Hindlimb muscle (tissue), 1 donor: ENCODE data around the gene CHAD. TPM values are rescaled to one million over a fixed set of nuclear protein-coding genes. Genes with fewer than 3 reads are reported as not detected.
"Not testable (repeated sequence)": the region's sequence is repeated elsewhere in the genome, so short reads cannot be mapped to it uniquely, and the experiment has no call there.

Source experiments
- DNase-seq: peaks from one replicate; pipeline ENCODE4 v3.0.0-alpha.2; 2013
- polyA plus RNA-seq: library from polyadenylated mRNA; unstranded; fragments of 120-200 nt; gene quantifications from one replicate; pipeline ENCODE4 v1.2.1, GENCODE V29; 2013; ENCODE audit not compliant: insufficient read length

Gene CHAD
- polyA plus RNA-seq, 1 donor, result 4.4 TPM

GRCh38 chr17:50473901-50474300, 5.2 kb upstream of the CHAD start:
- no peak for DNase-seq

- DNase-seq, result not testable (repeated sequence)
Measured at GRCh38 chr17:50472761-50473161, 4.1 kb upstream of the CHAD start.

GRCh38 chr17:50472286-50472685, 3.6 kb upstream of the CHAD start:
- no peak for DNase-seq

- peak; percentile 67 for DNase-seq
Measured at GRCh38 chr17:50471009-50471905, 2.6 kb upstream of the CHAD start.

GRCh38 chr17:50470426-50470825, 1.7 kb upstream of the CHAD start:
- peak; percentile 59 for DNase-seq

DNA sequence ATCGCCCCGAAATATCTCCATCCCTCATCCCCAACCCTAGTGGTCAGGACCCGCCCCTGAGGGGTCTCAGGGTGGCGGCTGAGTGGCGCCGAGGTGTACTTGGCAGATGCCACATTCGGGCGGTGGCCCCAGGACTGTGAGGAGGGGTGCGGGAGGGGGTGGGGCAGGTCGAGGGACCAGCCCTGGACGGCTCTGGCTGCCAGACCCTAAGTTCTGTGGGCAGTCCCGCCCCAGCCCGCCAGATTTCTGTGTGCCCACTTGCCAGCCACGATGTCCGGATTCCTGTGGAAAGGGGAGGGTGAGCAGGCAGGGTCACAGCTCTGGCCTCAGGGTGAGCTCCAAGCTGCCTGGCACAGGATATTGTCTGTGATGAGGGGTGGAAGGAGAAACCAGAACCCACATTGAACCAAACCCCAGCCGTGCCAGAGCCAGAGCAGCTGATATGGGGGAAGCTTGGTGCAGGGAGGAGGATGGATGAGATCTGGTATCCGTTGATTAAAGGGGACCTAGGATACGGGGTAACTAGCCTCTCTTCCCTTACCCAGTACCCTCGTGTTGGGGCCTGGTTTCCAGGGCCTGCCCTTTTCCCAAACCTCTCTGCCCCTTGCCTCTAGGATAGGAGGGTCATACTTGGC, 1.1 kb upstream of the CHAD start:
- no peak for DNase-seq

DNA sequence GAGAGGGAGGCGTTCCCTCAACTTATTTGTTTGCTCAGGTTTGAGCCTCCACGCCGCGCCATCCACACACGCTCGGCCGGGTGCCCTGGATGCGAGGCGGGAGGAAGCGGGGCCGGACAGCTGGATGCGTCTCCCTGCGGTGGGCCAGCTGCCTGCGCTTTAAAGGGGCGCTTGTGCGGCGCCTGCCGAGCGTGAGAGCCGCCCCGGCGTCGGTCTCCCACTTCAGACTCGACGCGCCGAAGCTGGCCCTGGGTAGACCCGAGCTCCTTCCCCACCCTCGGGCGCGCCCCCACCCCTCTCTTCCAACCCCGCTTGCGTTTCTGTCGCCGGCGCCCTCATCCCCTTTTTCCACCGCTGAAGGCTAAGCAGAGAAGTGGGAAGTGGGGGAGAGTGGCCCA, 527 bp upstream of the CHAD start:
- no peak for DNase-seq

- no peak for DNase-seq
Measured at GRCh38 chr17:50467855-50468303, 801 bp downstream of the CHAD start.

- DNase-seq, result no peak
Measured at GRCh38 chr17:50467114-50467854, 1.4 kb downstream of the CHAD start.

DNA sequence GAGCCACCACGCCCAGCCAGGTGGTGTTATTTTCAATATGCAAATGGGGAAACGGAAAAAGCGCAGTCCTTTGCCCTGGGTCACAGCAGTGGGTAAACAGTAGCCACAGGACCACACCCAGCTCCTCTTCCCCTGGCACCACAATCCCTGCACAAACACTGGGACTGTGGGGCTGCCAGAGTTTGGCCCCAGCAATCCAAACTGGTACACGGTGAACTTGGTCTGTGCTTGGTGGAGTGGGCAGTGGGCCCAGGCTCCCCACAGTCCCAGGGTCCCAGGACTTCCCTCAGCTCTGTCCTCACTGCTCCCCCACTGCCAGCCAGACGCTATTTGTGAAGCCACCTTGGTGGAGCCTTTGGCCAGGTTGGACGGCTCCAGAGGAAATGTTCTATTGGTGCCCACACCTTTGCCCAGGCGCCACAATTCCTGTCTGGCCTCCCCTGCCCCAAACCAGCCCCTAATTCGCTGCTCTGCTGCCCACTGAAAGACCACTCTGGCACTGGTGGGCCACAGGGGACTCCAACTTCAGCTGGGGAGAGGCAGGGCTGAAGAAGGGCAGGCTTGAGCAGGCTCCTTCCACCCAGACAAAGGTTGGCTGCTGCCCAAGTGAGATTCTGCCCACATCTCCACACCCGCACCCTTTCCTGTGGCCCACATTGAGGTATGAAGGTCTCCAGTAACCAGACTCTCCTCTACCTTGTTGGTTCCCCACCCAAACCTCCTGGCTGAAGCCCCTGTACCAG, 2.1 kb downstream of the CHAD start:
- DNase-seq, result no peak

DNA sequence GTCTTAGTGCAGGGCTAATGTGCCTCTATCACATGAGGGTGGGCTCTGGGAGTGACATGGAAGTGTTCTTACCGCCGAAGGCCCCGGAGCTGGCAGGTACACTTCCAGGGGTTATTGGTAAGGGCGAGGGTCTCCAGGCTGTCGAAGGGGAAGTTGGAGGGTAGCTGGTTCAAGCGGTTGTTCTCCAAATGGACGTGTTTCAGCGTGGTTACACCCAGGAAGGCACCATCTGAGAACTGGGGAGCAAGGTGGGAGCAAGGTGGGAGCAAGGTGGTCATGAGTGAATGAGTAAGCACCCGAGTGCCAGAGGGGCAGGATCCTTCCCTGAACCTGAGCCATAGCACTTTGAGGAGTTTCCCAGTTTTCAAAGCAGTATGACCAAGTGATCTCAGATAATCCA, 3.0 kb downstream of the CHAD start:
- DNase-seq, result no peak

DNA sequence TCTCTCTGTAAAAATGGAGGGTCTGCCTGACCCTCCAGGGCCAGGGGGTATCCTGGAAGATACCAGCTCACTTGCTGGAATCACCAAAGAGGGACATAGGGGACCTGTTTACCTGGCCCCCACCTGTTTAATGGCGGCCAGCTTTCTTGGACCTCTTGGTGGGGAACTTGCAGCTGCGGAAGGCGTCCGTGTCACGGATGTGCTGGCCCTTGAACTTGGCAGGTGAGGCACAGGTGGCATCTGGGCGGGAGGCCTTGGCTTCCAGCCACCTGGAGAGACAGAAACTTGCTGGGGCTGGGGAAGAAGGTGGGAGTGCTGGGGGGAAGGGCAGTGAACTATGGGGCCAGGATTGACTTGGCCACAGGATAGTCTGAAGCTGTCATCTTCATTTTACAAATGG, 3.5 kb downstream of the CHAD start:
- no peak for DNase-seq

DNA sequence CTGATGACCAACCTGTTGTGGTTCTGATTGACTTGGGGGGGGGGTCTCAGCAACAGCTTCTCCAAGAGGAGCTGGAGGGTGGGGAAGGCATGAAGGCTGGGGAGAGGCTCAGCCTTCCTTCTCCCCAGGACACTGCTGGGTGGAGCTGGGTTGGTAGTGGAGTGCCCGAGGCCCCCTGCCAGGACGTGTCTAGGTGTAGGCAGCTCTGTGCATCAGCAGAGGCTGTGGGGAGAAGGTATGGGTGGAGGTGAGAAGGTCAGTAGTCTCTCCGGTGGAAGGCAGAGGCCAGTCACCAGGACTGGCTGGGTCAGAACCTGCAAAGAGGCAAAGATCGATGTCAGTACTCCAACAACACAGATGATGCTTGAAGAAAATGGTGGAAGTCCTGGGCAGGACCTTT, 3.9 kb downstream of the CHAD start:
- no peak for DNase-seq

DNA sequence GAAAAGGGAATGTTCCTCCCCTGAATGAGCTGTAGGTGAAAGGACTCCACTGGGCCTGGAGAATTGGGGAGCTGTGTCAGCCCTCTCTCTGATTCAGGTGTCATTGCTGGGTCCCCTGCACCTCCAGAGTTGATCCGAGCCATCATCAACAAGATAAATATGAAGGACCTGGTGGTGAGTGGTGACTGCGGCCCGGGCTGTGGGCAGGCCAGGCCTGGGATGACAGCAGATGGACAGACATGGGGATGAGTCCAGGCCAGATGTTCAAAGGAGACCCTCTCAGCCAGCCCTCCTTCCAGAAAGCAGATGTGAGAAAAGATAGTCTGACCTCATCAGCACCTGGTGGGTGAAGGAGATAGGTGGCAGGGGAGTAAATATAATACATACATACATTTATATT, 4.6 kb downstream of the CHAD start:
- DNase-seq, result no peak

- no peak for DNase-seq
Measured at GRCh38 chr17:50462446-50462845, 6.2 kb downstream of the CHAD start.

- no peak for DNase-seq
Measured at GRCh38 chr17:50461550-50462132, 7.0 kb downstream of the CHAD start.

- DNase-seq, result no peak
Measured at GRCh38 chr17:50460831-50461526, 7.7 kb downstream of the CHAD start.

- DNase-seq, result no peak
Measured at GRCh38 chr17:50459756-50460155, 8.9 kb downstream of the CHAD start.

DNA sequence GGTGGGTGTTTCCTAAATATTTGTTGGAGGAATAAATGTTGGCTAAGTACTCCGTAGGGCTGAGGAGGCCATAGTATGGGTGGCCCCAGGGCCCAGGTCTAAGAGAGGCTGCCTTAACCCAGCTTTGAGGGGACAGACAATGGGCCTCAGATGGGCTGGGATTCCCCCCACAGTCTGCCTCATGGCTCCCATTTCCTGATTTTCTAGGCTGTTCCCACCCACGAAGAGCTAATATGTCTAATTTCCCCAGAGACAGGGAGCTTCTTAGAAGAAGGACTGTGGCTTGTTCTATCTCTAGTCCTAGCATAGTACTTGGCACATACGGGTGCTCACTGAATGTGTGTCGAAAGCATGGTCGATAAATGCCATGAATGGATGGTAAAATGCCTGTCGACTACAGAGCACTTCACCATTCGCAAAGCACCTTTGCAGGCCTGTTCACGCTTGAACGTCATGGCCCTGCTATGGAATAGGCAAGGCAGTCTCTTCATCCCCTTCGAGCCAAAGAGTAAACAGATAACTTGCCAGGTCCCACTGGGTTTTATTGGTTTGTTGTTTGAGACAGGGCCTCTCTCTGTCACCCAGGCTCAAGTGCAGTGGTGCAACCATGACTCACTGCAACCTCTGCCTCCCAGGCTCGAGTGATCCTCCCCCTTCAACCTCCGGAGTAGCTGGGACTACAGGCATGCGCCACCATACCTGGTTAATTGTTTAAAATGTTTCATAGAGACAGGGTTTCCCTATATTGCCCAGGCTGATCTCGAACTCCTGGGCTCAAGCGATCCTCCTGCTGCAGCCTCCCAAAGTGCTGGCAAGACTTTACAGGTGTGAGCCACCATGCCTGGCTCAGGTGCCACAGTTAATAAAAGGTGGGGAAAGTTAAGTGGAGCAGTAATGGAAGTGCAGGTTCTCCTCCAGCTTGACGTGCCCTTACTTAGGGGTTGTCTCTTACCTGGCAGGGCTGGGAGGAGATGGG, 9.7 kb downstream of the CHAD start:
- no peak for DNase-seq

DNA sequence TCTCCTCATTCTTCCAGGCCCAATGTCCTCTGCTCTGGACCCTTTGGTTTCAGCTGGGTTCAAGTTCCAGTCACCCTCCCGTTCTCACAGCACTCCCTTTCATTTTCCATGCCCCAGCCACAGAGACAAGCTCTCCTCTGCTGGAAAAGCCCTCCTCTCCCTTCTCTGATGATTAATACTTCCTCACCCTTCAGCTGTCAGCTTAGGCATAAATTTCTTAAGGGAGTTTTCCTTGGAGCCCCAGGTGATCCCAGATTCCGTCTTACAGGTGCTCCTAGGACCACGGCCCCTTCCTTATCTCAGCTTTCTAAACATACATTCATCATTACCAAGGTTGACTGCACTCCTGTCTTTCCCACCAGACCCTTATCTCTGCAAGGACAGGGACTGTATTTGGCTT, 10.4 kb downstream of the CHAD start:
- no peak for DNase-seq
